Brain pericyte (primary cell): ENCODE data around the gene TPM2.

Source experiments
- DNase-seq: peaks from one replicate; pipeline ENCODE4 v3.0.0-alpha.2; 2012; ENCODE audit warnings: low read depth, low spot score

Gene TPM2

DNA sequence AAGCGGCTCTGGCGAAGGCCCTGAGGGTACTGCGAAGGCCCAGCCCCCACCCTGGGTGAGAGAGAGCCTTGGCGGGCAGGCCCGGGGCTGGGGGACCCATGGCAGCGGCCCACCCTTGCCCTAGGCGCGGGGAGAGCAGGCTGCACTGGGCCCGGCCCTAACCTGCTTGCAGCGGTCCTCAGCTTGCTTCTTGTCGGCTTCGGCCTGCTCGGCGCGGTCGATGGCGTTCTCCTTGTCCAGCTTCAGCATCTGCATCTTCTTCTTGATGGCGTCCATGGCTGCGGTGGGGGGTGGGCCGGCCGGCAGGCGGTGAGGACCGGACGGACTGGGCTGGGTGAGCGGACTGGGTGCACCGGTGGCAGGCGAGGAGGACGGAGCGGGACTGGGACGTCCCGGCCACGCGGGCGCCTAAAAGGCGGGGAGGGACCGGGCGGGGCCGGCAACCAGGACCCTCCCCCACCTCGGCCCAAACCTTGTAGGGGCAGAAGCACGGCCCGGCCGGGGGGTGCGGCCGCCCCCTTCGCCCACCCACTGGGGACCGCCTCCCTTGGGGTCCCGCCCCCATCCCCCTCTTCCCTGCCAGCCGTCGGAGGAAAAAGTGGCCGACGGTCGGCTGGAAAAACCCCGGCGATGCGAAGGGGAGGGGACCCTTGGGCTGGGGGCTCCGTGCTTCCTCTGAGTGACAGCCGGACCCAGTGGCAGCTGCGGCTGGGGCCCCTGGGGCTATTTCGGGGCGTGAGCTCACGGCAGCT, at the start of gene TPM2:
TPM2 (minus strand) TSS at position 384 of the 752 bp plus-strand sequence; CDS start at position 276, 108 bp downstream.
- no peak for DNase-seq

DNA sequence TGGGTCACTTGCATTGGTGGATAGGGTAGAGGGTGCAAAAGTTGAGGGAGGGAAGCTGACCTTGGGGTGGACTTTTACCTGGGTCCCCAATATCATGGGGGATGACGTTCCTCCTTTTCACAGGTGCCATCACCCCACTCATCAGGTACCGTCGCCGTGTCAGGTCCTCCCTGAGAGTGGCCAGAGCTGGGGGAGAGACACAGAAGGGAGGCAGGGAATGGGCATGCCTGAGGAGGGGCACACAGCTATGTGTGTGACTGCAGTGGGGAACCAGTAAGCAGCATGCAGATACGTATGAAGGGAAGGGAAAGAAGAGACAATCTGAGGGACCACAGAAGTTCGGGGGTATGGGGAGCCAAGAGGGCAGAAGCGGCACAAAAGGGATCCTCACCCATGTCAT, 49.2 kb upstream of the TPM2 start:
- DNase-seq, result no peak

GRCh38 chr9:35738186-35738585, 48.5 kb upstream of the TPM2 start:
- no peak for DNase-seq

DNA sequence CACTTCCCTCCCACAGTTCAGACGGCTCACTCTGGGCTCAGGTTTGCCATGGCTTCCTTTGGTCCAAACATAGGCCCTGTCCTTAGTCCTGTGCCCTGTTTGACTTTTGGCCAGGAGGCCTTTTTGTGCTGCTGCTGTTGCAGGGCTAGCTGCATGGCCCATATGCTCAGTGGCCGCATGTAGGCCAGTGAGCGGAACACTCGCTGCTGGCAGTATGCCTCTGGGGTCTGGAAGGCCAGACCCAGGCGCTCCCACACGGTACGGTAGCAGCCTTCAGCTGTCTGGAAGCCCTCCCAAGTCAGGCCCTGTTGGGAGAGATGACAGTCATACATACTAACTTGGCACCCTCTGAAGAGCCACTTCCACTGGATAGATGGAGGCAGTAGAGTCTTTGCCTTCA, 47.4 kb upstream of the TPM2 start:
- DNase-seq, result no peak

DNA sequence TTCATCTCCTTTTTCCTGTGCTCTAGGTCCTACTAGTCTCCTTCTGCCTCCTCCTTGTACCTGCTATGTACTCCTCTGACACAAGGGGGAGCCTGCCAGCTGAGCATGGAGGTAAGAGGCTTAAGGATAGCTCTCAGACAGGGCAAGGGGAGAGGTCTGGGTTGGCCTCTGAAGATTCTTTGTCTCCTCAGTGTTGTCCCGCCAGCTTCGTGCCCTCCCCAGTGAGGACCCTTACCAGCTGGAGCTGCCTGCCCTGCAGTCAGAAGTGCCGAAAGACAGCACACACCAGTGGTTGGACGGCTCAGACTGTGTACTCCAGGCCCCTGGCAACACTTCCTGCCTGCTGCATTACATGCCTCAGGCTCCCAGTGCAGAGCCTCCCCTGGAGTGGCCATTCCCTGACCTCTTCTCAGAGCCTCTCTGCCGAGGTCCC, 46.5 kb upstream of the TPM2 start:
- DNase-seq, result no peak

DNA sequence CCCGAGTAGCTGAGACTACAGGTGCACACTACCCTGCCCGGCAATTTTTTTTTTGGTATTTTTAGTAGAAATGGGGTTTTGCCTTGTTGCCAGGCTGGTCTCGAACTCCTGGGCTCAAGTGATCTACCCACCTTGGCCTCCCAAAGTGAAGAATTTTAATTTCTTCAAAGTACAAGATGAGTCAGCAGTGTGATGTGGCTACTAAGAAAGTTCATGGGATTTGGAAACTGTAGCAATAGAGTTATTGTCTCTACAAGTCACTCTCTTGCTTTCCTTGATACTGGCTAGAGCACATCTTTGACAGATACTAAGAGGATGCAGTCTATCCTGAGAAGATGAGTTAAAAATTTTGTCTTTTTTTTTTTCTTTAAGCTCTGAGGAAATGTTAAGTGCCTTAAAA, 44.4 kb upstream of the TPM2 start:
- no peak for DNase-seq

- DNase-seq, result no peak
These were observed 43.2 kb upstream of the TPM2 start for GRCh38 chr9:35732800-35733541.

- DNase-seq, result peak; percentile 97
These were observed 42.6 kb upstream of the TPM2 start, which contains the start of the genes CREB3 and TLN1 for GRCh38 chr9:35732185-35732799. Gene CREB3, plus strand, starts transcription at chr9:35732666. Its CDS starts 107 bp downstream, at chr9:35732773. Gene TLN1, minus strand, starts transcription at chr9:35732195. Its CDS starts 6,501 bp downstream, at chr9:35725694.

DNA sequence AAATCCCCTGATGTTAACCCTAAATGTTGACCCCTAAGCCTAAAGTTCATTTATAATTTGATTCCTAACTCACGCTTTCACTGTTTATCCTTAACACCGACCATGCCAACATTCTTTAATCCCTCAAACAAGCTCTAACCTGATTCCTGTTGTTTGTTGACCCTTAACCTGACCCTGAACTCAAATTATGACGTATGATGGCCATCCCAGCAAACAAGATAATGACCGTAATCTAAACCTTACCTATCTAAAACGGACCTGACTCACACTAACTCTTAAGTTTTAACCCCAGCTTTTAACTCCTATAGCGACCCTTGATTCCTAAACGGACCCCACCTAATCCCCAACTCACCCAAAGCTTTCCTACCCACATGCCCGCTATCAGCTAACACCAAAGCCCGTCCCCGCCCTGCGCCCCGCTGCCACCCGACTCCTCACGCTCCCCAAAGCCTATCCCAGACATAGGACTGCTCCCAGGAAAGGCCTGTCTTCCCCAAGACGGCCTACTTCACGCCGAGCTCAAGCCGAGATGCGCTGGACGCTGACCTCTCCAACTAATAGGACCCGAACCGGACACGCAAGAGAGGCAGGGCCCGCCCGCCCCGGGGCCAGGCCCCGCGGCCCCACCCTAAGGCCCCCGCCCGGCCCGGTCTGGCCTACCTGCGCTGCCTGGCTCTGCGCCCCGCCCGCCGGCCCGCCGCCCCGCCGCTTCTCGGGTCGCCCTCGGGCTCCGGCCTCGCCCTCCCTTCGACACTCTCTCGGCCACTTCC, 41.9 kb upstream of the TPM2 start:
- DNase-seq, result no peak

DNA sequence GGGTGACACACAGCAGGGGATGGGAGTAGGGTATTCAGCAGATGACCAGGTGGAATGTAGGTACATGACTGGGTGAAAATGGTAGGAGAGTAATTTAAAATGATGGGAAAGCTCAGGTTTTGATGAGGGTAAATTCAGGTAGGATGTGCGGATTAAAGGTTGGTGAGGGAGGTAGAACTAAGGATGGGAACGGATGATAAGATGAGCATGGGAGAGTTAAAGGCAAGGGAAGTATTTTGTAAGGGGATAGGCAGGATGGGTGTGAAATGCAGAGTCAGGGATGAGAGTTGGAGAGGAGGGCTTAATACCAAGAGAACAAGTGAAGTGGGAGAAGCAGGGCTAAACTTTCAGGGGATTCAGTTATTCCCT, 40.7 kb upstream of the TPM2 start:
- DNase-seq, result no peak

GRCh38 chr9:35729700-35730485, 40.2 kb upstream of the TPM2 start:
- no peak for DNase-seq

GRCh38 chr9:35729101-35729500, 39.4 kb upstream of the TPM2 start:
- no peak for DNase-seq

DNA sequence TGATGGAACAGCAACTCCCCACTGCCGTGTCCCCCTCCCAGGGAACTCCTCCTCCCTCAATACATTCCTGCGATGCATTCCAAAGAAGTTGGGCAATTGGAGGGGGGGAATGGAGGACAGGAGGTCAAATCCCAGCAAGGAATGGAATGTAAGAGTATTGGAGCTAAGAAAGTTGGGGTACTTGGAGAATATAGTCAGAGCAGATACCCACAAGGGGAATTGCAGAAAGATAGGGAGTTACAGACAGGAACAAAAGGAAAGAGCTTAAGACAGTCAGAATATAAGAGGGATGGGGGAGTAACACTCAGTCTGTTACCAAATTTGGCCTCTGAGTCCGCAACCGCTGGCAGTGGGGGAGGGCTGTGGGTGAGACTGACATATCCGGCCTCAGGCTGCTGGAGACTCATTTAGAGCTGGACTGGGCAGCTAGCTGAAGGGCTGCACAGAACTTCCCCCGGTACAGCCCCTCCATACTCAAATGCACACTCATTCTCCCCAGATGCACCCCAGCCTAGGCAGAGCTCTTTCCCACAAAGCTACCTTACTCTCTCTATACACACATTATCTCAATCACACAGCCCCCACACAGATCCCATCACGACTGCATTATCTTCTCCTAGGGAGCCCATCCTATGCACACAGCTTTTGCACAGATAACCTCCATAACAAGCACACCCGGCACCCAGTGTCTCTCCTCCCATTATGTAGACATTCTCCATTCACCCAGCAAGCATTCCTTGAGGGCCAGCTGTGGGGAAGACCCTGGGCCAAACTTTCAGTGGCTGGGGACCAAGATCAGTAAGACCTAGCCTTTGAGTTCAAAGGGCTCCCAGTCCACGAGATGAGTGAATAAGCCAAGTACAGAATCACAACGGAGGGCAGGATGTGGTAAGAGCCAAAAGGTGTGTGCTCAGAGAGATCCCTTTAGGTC, 38.6 kb upstream of the TPM2 start:
- no peak for DNase-seq

DNA sequence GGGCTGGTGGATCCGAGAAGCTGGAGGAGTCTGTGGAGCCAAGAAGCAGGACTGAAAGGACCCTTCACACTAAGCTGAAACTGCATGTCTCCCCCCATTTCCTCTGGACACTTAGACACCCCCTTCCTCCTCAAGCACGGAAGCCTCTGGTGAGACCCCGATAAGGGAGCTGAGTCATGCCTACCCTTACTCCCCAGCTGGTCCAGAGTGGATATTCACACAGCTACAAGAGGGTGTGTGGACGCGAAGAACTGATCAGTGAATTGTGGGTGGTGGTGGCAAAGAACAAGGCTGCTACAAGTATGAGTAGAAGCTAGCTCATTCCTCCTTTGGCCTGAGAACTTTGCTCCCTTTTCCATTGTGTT, 37.9 kb upstream of the TPM2 start:
- no peak for DNase-seq

- DNase-seq, result no peak
These were observed 37.2 kb upstream of the TPM2 start for GRCh38 chr9:35726931-35727330.

DNA sequence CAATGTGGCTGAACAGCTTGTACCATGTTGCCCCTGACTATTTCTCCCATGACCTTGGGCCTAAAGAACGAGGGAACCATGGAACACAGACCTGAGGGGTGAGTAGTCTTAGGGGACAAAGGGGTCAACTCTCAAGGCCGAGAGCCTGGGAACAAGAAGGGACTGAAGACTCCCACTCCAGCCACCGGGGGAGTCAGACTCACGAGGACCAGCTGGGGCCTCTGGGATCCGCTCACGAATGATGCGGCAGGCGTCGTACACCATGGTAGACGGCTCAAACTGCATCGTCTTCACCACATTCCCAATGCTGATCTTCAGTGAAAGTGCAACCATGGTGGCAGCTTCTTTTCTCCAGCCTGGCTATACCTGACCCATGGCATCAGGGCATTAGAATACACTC, 35.6 kb upstream of the TPM2 start:
- no peak for DNase-seq

DNA sequence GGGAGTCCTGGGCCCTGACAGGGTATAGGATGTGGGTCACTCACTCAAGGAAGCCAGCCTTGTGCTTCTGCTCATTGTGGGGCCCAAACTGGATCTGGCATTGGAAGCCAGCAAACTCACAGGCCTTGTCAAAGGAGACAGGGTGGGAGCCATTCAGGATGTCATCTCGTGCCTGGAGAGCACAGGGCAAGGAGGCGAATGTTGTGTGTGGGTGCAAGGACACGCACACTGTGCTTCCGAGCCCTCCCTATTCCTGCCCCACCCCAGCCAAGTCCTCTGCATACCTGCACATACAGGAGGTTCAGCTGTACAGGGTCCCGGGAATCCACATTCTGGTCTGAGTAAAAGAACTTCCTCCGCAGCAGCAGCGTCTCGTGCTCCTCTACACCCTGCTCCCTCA, 34.2 kb upstream of the TPM2 start:
- DNase-seq, result no peak

- no peak for DNase-seq
These were observed 33.7 kb upstream of the TPM2 start for GRCh38 chr9:35723426-35723825.

DNA sequence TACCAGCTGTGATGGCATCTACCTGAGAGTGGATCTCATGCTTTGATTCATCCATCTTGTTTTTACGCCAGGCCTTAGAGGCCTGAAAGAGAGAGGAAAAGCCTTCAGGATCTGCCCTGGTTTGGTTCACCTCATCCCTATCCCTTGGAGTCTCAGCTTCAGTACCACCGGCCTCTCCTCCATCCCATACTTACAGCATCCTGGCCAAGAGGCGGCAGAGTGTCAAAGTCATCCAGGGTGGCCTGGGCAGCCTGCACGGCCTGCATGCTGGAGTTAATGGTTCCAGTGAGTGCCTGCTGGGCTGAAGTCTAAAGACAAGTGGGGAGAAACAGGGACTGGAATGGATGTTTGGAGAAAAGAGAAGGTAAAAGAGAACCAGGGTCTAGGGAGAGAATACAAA, 29.8 kb upstream of the TPM2 start:
- no peak for DNase-seq
